ENCODE results near the gene ING3. TPM values are rescaled to one million over a fixed set of nuclear protein-coding genes. Genes with fewer than 3 reads are reported as not detected.

Gene ING3
- total and polyA plus RNA-seq, 2 donors (not counting 3 experiments of a cell fraction or from before 2014, with no cell fraction given) = 8.7 to 19.6 TPM

GRCh38 chr7:120984406-120984805 is 33.8 kb downstream of the ING3 start:
- Histone ChIP-seq H3K9me3 (replicated peaks; ENCODE audit: control insufficient read depth, insufficient read depth, low read length) (no peaks in the 10 kb centered on the region), H3K79me2 (ENCODE audit: control insufficient read depth, insufficient read depth, low read length) (no peaks in the 10 kb centered on the region), H3K27me3 (ENCODE audit: control insufficient read depth in 2 of 2, insufficient read depth in 2 of 2, low read length in 2 of 2) (no peaks in the 10 kb centered on the region), H3K4me1 (ENCODE audit: control insufficient read depth, extremely low read depth, insufficient read depth, low read length) (peaks cover 10% of the 10 kb centered on the region), H4K20me1 (replicated peaks; ENCODE audit: control insufficient read depth, extremely low read depth, insufficient read depth, low read length) (no peaks in the 10 kb centered on the region), H3K27ac (ENCODE audit: insufficient read depth, low read depth, low read length) (no peak overlapping the region), H2AFZ (ENCODE audit: low read depth, low read length) (no peak overlapping the region), H3K9me1 (replicated peaks; ENCODE audit: control insufficient read depth, extremely low read depth, insufficient read depth, low read length) (no peaks in the 10 kb centered on the region), H3K4me2 (ENCODE audit: insufficient read depth, low read length) (no peak overlapping the region), H3K4me3 (replicated peaks in 1 of 3; ENCODE audit: insufficient read depth in 1 of 3, low read depth in 1 of 3, low read length in 3 of 3) (no peak overlapping the region), H3K9ac (replicated peaks; ENCODE audit: extremely low read depth, insufficient read depth, low read length) (no peak overlapping the region), H3K36me3 (ENCODE audit: control insufficient read depth in 2 of 2, extremely low read depth in 1 of 2, insufficient read depth in 2 of 2, low read length in 2 of 2) (no peaks in the 10 kb centered on the region)
- BruUV-seq (replicated peaks) = no TSS peak
- FAIRE-seq = no peak
- TF ChIP-seq MAX (IDR thresholded peaks at IDR 0.05; ENCODE audit: insufficient read depth, insufficient read length) = no peak
- TF ChIP-seq MYC (IDR thresholded peaks at IDR 0.05; ENCODE audit: low read depth, low read length) = no peak
- TF ChIP-seq GATA2 (IDR thresholded peaks at IDR 0.05; ENCODE audit: insufficient read depth, insufficient read length, low read depth, low read length) = no peak
- TF ChIP-seq POLR2AphosphoS5 (IDR thresholded peaks at IDR 0.05; ENCODE audit: insufficient read depth, low read depth, low read length) = no peak
- TF ChIP-seq POLR2A (IDR thresholded peaks at IDR 0.05; ENCODE audit: low read depth, low read length) = no peak
- TF ChIP-seq JUN (IDR thresholded peaks at IDR 0.05; ENCODE audit: borderline replicate concordance, insufficient read depth, insufficient read length, low read depth) = no peak
- TF ChIP-seq FOS (IDR thresholded peaks at IDR 0.05; ENCODE audit: borderline replicate concordance, insufficient read depth, low read length) = no peak
- TF ChIP-seq CTCF (IDR thresholded peaks at IDR 0.05; ENCODE audit: extremely low read depth in 1 of 2, insufficient read depth in 1 of 2, low read depth in 1 of 2, low read length in 2 of 2) = no peak
- TF ChIP-seq EZH2 (IDR thresholded peaks at IDR 0.05; ENCODE audit: borderline replicate concordance, low read depth, low read length, severe bottlenecking) = no peak
- intact Hi-C loops (cut with micrococcal nuclease) = no loop called here
- ChIA-PET CTCF (interaction anchor here (1.2 to 8.4 kb wide), 5 partner anchors 11 to 192 kb away, joined by 3 to 156 read pairs (median 71); no protein-coding TSS in a partner anchor), POLR2A (interaction anchor here (1.0 kb wide), 1 partner anchor 34 kb away, joined by 4 read pairs; the partner anchor contains the start of gene ING3)
- dilution Hi-C loops (cut with MboI; ENCODE audit: extremely low pct_ligation_motif_present, low sequenced_read_pairs) = loop anchor here (25.0 kb wide), 1 partner anchor 103 kb away; no protein-coding TSS in a partner anchor
- no peak for DNase-seq (ENCODE audit: low read depth, low spot score)
